ENCODE results near the gene TULP4. TPM values are rescaled to one million over a fixed set of nuclear protein-coding genes. Genes with fewer than 3 reads are reported as not detected.

Gene TULP4
- total RNA-seq, 1 donor from 2014 or later, result 406 TPM

DNA sequence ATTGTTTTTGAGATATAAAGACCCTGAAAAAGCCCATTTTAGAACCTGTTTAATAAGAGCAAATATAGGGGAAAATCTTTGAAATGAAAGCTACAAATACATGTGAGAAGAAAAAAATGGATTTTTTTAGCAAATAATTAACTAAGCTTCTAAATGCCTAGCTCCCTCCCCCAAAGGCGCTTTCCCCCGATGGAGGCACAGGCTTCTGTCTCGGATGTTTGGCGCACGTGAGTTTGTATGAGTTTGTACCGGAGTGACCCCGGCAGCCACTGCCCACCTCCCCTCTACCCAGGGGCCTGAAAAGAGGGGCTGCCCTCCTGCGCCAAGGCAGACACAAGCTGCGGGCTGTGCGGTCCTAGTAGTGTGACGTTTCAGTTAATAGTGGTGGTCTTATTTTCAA lies 197.2 kb downstream of the TULP4 start:
- peaks cover 6% of the 10 kb centered on the region for H3K4me1 Mint-ChIP-seq (ENCODE audit: low read depth, unreplicated experiment)
- TF ChIP-seq, protein P1, sequence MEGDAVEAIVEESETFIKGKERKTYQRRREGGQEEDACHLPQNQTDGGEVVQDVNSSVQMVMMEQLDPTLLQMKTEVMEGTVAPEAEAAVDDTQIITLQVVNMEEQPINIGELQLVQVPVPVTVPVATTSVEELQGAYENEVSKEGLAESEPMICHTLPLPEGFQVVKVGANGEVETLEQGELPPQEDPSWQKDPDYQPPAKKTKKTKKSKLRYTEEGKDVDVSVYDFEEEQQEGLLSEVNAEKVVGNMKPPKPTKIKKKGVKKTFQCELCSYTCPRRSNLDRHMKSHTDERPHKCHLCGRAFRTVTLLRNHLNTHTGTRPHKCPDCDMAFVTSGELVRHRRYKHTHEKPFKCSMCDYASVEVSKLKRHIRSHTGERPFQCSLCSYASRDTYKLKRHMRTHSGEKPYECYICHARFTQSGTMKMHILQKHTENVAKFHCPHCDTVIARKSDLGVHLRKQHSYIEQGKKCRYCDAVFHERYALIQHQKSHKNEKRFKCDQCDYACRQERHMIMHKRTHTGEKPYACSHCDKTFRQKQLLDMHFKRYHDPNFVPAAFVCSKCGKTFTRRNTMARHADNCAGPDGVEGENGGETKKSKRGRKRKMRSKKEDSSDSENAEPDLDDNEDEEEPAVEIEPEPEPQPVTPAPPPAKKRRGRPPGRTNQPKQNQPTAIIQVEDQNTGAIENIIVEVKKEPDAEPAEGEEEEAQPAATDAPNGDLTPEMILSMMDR (IDR thresholded peaks at IDR 0.05; ENCODE audit: partially characterized antibody, unreplicated experiment), result no peak
- H3K4me3 Mint-ChIP-seq (ENCODE audit: unreplicated experiment), result no peak overlapping the region
- peaks cover 3% of the 10 kb centered on the region for H3K9me3 Mint-ChIP-seq (ENCODE audit: unreplicated experiment)
- H3K27me3 Mint-ChIP-seq (ENCODE audit: unreplicated experiment), result no peaks in the 10 kb centered on the region
- no peak overlapping the region for H3K27ac Mint-ChIP-seq (ENCODE audit: unreplicated experiment)
- no peaks in the 10 kb centered on the region for H3K36me3 Mint-ChIP-seq (ENCODE audit: unreplicated experiment)
- no peak for DNase-seq

DNA sequence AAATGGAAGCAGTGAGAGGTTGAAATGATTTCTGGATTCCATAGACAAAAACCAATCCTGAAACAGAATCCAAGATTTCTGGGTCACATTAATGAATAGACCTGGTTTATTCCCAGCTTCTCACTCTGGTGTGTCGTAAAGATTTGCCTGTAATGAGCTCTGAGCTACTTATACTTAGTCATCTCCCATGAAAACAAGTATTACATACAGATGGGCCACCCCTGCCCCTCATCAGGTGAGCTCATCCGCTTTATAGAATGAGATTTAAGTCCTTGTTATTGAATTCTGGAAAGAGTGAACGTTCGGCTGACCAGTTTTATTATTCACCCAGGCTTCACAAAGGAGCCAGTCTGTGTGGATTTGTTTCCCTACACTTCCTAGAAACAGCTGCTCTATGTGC lies 200.5 kb downstream of the TULP4 start:
- TF ChIP-seq, protein P1 (IDR thresholded peaks at IDR 0.05; ENCODE audit: partially characterized antibody, unreplicated experiment), result no peak
- Mint-ChIP-seq H3K27ac (ENCODE audit: unreplicated experiment) (no peak overlapping the region), H3K4me3 (ENCODE audit: unreplicated experiment) (no peak overlapping the region), H3K36me3 (ENCODE audit: unreplicated experiment) (peaks cover 11% of the 10 kb centered on the region), H3K9me3 (ENCODE audit: unreplicated experiment) (peaks cover 10% of the 10 kb centered on the region), H3K27me3 (ENCODE audit: unreplicated experiment) (peaks cover 10% of the 10 kb centered on the region), H3K4me1 (ENCODE audit: low read depth, unreplicated experiment) (peaks cover 9% of the 10 kb centered on the region)
- DNase-seq, result no peak

DNA sequence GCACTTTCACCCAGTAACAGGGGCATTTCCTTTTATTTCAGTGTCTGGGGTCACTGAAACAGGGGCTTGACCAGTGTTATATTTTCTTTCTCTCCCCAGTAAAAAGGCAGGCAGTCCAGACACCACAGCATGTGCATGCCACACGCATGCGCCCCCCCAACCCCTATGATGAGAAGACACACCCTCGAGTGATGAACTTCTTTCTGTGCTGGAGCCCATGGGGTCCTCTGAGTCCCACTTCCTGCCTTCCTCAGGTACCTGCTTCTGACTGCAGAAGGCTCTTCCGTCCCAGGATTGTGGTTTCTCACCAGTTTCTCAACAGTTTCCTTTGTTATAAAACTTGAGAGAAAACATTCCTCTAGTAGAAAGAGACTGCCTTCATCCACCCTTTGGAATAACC lies 201.9 kb downstream of the TULP4 start:
- Mint-ChIP-seq H3K27me3 (ENCODE audit: unreplicated experiment) (peaks cover 10% of the 10 kb centered on the region), H3K9me3 (ENCODE audit: unreplicated experiment) (peaks cover 16% of the 10 kb centered on the region), H3K36me3 (ENCODE audit: unreplicated experiment) (peaks cover 11% of the 10 kb centered on the region), H3K4me1 (ENCODE audit: low read depth, unreplicated experiment) (peaks cover 20% of the 10 kb centered on the region), H3K4me3 (ENCODE audit: unreplicated experiment) (no peak overlapping the region), H3K27ac (ENCODE audit: unreplicated experiment) (no peak overlapping the region)
- no peak for DNase-seq
- TF ChIP-seq, protein P1 (IDR thresholded peaks at IDR 0.05; ENCODE audit: partially characterized antibody, unreplicated experiment), result no peak

DNA sequence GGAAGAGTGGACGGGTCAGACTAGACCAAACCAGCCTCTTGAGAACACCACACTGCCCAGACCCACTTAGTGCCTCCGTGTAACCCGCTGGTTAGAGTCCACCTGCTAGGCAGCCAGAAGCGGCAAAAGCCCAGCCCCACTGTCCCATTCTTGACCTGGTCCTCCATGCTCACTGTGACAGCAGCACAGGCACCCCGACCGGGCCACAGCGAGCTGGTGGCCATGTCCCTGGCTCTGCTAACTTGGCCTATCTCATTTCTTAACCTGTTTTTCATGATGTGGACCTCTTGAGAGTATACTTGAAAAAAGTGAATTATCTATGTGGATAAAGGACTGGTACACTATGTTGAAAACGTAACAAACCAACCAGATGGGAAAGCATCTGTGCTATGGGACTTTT lies 202.7 kb downstream of the TULP4 start:
- no peak overlapping the region for H3K4me3 Mint-ChIP-seq (ENCODE audit: unreplicated experiment)
- TF ChIP-seq, protein P1 (IDR thresholded peaks at IDR 0.05; ENCODE audit: partially characterized antibody, unreplicated experiment), result no peak
- H3K4me1 Mint-ChIP-seq (ENCODE audit: low read depth, unreplicated experiment), result peaks cover 26% of the 10 kb centered on the region
- peak overlapping the region; percentile 4 for H3K27ac Mint-ChIP-seq (ENCODE audit: unreplicated experiment)
- H3K27me3 Mint-ChIP-seq (ENCODE audit: unreplicated experiment), result peaks cover 12% of the 10 kb centered on the region
- H3K9me3 Mint-ChIP-seq (ENCODE audit: unreplicated experiment), result peaks cover 18% of the 10 kb centered on the region
- DNase-seq, result no peak
- peaks cover 11% of the 10 kb centered on the region for H3K36me3 Mint-ChIP-seq (ENCODE audit: unreplicated experiment)

DNA sequence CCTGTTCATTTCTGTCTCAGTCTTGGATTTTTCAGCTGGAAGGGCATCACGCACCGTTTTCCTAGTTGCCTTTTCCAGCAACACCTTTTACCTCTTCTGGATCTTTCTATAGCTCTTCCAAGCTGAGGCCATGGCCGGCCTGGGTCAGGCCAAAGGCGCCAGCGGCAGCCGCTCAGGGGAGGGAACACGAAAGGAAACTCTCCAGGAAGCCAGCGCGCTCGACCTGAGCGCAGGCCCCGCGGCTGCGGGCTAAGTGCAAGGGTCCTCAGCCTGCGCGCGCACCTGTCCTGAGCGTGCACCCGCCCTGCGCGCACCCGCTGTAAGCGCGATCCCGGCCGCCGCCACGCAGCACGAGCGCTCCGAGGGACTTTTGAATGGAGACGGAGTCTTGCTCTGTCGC lies 203.8 kb downstream of the TULP4 start:
- Mint-ChIP-seq H3K36me3 (ENCODE audit: unreplicated experiment) (peaks cover 11% of the 10 kb centered on the region), H3K9me3 (ENCODE audit: unreplicated experiment) (peaks cover 18% of the 10 kb centered on the region), H3K27me3 (ENCODE audit: unreplicated experiment) (peaks cover 12% of the 10 kb centered on the region), H3K4me1 (ENCODE audit: low read depth, unreplicated experiment) (peaks cover 26% of the 10 kb centered on the region), H3K4me3 (ENCODE audit: unreplicated experiment) (no peak overlapping the region), H3K27ac (ENCODE audit: unreplicated experiment) (no peak overlapping the region)
- TF ChIP-seq, protein P1 (IDR thresholded peaks at IDR 0.05; ENCODE audit: partially characterized antibody, unreplicated experiment), result no peak
- no peak for DNase-seq
